Prostate gland (tissue), 2 donors: Measurements from ENCODE around the gene TEX22.

Experiments
- CTCF ChIP-seq, 4 experiments: fragments of 200-600 bp in 2 of 4; fragments of 450-650 bp in 2 of 4; sonication (generic) in 2 of 4; IDR thresholded peaks; 1 replicate in 3 of 4; 2 replicates in 1 of 4; pipeline ENCODE4 v1.5.1; 2016 to 2019; ENCODE audit warnings: antibody characterized with exemption in 4 of 4, mild to moderate bottlenecking in 2 of 4, moderate library complexity in 2 of 4
- POLR2AphosphoS5 ChIP-seq: sonication (generic); formaldehyde crosslinking; IDR thresholded peaks from one replicate; pipeline ENCODE4 v1.6.1; 2017; ENCODE audit warnings: antibody characterized with exemption

- TF ChIP-seq CTCF (IDR thresholded peaks at IDR 0.05), result no peak
- no peak for TF ChIP-seq POLR2AphosphoS5
These were observed 49.2 kb upstream of the TEX22 start for GRCh38 chr14:105348945-105349699.
